AG09319 (cell line): ENCODE measurements around the gene UNC5C.

ENCODE experiments used
- DNase-seq: peaks from one replicate; pipeline ENCODE4 v3.0.0-alpha.2; 2010; ENCODE audit warnings: low read depth; ENCODE audit errors: extremely low read depth
- CTCF ChIP-seq: IDR thresholded peaks from 2 replicates; pipeline ENCODE4 v1.5.1; 2011; ENCODE audit warnings: low read depth, mild to moderate bottlenecking, inconsistent platforms, low read length, moderate library complexity

The UNC5C gene

GRCh38 chr4:95295157-95295556, 253.6 kb downstream of the UNC5C start:
- TF ChIP-seq CTCF, result no peak

GRCh38 chr4:95294321-95294720, 254.5 kb downstream of the UNC5C start:
- DNase-seq, result no peak
- TF ChIP-seq CTCF, result no peak

More at GRCh38 chr4:95295157-95295556, 253.6 kb downstream of the UNC5C start:
- DNase-seq, result no peak

- no peak for TF ChIP-seq CTCF
- no peak for DNase-seq
These were observed 255.8 kb downstream of the UNC5C start for GRCh38 chr4:95293014-95293413.

- no peak for TF ChIP-seq CTCF
- no peak for DNase-seq
These were observed 258.1 kb downstream of the UNC5C start for GRCh38 chr4:95290702-95291101.

- no peak for DNase-seq
- TF ChIP-seq CTCF, result no peak
These were observed 259.6 kb downstream of the UNC5C start for GRCh38 chr4:95289028-95289634.

GRCh38 chr4:95288552-95288951, 260.2 kb downstream of the UNC5C start:
- no peak for DNase-seq
- no peak for TF ChIP-seq CTCF

- no peak for TF ChIP-seq CTCF
- DNase-seq, result no peak
These were observed 263.0 kb downstream of the UNC5C start for GRCh38 chr4:95285797-95286196.
